Epithelial cell of proximal tubule (primary cell): ENCODE results near the gene IKZF3. TPM values are rescaled to one million over a fixed set of nuclear protein-coding genes. Genes with fewer than 3 reads are reported as not detected.
"Not testable (repeated sequence)": the region's sequence is repeated elsewhere in the genome, so short reads cannot be mapped to it uniquely, and the experiment has no call there.

Experiments used
- DNase-seq: peaks from one replicate; pipeline ENCODE4 v3.0.0-alpha.2; 2011; ENCODE audit warnings: low read depth
- H3K4me3 ChIP-seq: 2 replicates; pipeline ENCODE4 v1.5.1; 2011; ENCODE audit warnings: low read depth, mild to moderate bottlenecking, low read length
- total RNA-seq: library from RNA; depleted of rRNA; stranded (reverse); fragments of >200 nt; gene quantifications from 2 replicates; pipeline ENCODE4 v1.2.3, GENCODE V29; 2015
- TF ChIP-seq, protein P1 (sequence below): conservative IDR thresholded peaks from 2 replicates; pipeline ENCODE4 v1.5.1; 2012; ENCODE audit warnings: low read depth, mild to moderate bottlenecking, low read length

IKZF3 gene
- total RNA-seq, 1 donor from 2014 or later, result not detected

DNA sequence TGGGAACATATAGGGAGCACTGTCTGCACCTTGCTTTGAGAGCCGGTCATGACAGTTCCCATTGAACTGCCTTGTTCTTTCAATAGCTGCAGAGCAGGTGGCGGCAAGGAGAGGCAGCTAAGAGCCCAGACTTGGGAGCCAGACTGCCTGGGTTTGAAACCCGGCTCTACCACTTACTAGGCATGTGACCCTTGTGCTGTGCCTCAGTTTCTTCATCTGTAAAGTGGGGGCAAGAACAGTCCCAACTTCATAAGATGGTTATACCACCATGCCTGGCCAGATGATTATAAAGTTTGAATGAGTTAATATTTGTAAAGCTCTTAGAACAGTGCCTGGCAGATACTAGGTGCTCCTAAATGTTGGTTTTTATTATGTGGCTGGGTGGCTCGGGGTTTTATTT, 149.9 kb downstream of the IKZF3 start:
- no peak for DNase-seq
- TF ChIP-seq, protein P1, sequence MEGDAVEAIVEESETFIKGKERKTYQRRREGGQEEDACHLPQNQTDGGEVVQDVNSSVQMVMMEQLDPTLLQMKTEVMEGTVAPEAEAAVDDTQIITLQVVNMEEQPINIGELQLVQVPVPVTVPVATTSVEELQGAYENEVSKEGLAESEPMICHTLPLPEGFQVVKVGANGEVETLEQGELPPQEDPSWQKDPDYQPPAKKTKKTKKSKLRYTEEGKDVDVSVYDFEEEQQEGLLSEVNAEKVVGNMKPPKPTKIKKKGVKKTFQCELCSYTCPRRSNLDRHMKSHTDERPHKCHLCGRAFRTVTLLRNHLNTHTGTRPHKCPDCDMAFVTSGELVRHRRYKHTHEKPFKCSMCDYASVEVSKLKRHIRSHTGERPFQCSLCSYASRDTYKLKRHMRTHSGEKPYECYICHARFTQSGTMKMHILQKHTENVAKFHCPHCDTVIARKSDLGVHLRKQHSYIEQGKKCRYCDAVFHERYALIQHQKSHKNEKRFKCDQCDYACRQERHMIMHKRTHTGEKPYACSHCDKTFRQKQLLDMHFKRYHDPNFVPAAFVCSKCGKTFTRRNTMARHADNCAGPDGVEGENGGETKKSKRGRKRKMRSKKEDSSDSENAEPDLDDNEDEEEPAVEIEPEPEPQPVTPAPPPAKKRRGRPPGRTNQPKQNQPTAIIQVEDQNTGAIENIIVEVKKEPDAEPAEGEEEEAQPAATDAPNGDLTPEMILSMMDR, result no peak
- H3K4me3 ChIP-seq, result no peak overlapping the region

DNA sequence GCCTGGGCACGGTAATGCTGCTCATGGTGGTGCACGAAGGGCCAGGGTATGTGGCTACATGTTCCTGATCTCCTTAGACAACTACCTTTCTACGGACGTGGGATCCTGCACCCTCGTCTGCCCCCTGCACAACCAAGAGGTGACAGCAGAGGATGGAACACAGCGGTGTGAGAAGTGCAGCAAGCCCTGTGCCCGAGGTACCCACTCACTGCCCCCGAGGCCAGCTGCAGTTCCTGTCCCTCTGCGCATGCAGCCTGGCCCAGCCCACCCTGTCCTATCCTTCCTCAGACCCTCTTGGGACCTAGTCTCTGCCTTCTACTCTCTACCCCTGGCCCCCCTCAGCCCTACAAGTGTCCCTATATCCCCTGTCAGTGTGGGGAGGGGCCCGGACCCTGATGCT, 152.3 kb downstream of the IKZF3 start:
- TF ChIP-seq, protein P1, result no peak
- H3K4me3 ChIP-seq, result no peak overlapping the region
- no peak for DNase-seq

DNA sequence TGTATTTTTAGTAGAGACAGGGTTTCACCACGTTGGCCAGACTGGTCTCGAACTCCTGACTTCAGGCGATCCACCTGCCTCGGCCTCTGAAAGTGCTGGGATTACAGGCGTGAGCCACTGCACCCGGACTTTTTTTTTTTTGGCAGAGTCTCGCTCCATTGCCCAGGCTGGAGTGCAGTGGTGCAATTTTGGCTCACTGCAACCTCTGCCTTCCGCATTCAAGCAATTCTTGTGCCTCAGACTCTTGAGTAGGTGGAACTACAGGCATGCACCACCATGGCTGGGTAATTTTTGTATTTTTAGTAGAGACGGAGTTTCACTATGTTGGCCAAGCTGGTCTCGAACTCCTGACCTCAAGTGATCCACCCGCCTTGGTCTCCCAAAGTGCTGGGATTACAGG, 153.0 kb downstream of the IKZF3 start:
- DNase-seq, H3K4me3 ChIP-seq: not testable (repeated sequence)

DNA sequence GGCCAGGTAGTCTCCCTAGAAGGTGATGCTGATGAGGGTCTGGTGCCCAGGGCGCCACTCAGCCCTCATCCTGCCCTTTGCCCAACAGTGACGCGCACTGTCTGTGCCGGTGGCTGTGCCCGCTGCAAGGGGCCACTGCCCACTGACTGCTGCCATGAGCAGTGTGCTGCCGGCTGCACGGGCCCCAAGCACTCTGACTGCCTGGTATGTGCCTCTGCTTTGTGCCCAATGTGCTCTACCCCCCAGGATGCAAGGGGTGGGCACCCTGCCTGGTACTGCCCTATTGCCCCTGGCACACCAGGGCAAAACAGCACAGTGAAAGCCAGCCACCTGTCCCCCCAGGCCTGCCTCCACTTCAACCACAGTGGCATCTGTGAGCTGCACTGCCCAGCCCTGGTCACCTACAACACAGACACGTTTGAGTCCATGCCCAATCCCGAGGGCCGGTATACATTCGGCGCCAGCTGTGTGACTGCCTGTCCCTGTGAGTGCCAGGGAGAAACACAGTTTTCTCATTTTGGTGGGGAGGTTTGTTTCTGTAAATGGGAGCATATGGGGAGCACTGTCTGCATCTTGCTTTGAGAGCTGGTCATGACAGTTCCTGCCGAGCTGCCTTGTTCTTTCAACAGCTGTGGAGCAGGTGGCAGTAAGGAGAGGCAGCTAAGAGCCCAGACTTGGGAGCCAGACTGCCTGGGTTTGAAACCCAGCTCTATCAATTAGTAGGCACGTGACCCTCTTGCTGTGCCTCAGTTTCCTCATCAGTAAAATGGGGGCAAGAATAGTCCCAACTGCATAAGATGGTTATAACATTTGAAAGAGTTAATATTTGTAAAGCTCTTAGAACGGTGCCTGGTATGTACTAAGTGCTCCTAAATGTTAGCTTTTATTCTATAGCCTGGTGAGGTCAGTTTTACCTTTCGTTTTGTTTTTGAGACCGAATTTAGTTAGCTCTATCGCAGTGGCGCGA, 153.8 kb downstream of the IKZF3 start:
- DNase-seq, result no peak
- no peak overlapping the region for H3K4me3 ChIP-seq
- TF ChIP-seq, protein P1, result no peak

DNA sequence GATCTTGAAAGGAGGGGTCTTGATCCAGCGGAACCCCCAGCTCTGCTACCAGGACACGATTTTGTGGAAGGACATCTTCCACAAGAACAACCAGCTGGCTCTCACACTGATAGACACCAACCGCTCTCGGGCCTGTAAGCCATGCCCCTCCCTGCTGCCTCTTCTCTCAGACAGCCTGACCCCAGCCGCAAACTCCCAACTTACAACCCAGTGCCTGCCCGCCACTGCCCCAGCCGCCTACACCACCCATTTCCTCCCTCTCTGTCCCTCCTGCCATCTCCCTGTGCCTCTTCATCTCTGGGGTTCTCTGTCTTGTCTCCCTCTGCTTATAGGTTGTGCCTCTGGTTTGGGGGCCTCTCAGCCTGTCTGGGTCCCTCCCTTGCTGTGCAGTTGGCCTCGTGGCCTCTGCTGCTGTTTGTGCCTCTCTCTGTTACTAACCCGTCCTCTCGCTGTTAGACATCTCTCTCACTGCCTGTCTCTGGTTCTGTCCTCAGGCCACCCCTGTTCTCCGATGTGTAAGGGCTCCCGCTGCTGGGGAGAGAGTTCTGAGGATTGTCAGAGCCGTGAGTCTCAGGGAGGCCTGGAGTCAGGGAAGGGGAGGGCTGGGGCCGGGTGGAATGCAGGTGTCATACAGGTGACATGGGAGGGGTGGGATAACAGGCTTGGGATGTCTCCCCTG, 154.7 kb downstream of the IKZF3 start:
- DNase-seq, result no peak
- TF ChIP-seq, protein P1, result no peak
- no peak overlapping the region for H3K4me3 ChIP-seq

Other genes with a start within 250 kb of the IKZF3 start
- not detected in 2 replicates for gene PPP1R1B, start 237.4 kb downstream of the IKZF3 start, total RNA-seq
- 34.0 and 40.7 TPM in 2 replicates for gene STARD3, start 227.2 kb downstream of the IKZF3 start, total RNA-seq
- gene TCAP, start 199.0 kb downstream of the IKZF3 start, total RNA-seq, result 0.07 TPM in 1 of 2 replicates, not detected in the other
- gene PNMT, start 195.9 kb downstream of the IKZF3 start, total RNA-seq, result not detected in 2 replicates
- gene PGAP3, start 176.3 kb downstream of the IKZF3 start, total RNA-seq, result 6.1 and 11.2 TPM in 2 replicates
- gene ERBB2, start 164.2 kb downstream of the IKZF3 start, total RNA-seq, result 29.4 and 53.3 TPM in 2 replicates
- 64.0 and 95.7 TPM in 2 replicates for gene MIEN1, start 133.8 kb downstream of the IKZF3 start, total RNA-seq
- 20.1 and 42.0 TPM in 2 replicates for gene GRB7, start 126.4 kb downstream of the IKZF3 start, total RNA-seq
- gene ZPBP2, start 3.9 kb upstream of the IKZF3 start, total RNA-seq, result not detected in 2 replicates
- gene GSDMB, start 54.3 kb upstream of the IKZF3 start, total RNA-seq, result 3.2 and 3.3 TPM in 2 replicates
- 23.3 and 35.6 TPM in 2 replicates for gene ORMDL3, start 63.3 kb upstream of the IKZF3 start, total RNA-seq
- gene LRRC3C, start 63.4 kb upstream of the IKZF3 start, total RNA-seq, result not detected in 2 replicates
- 0.23 TPM in 1 of 2 replicates, not detected in the other for gene GSDMA, start 98.7 kb upstream of the IKZF3 start, total RNA-seq
- gene PSMD3, start 116.5 kb upstream of the IKZF3 start, total RNA-seq, result 106 and 191 TPM in 2 replicates
- not detected in 2 replicates for gene CSF3, start 151.1 kb upstream of the IKZF3 start, total RNA-seq
- 90.0 and 98.6 TPM in 2 replicates for gene MED24, start 190.1 kb upstream of the IKZF3 start, total RNA-seq
- 3.8 and 5.4 TPM in 2 replicates for gene THRA, start 198.7 kb upstream of the IKZF3 start, total RNA-seq
- gene NR1D1, start 236.3 kb upstream of the IKZF3 start, total RNA-seq, result 0.40 and 1.2 TPM in 2 replicates